ENCODE results near the gene ACAD10. TPM values are rescaled to one million over a fixed set of nuclear protein-coding genes. Genes with fewer than 3 reads are reported as not detected.

The ACAD10 gene
- polyA plus RNA-seq, 1 experiment, result 17.0 TPM

GRCh38 chr12:111780166-111780565, 94.3 kb downstream of the ACAD10 start:
- no peak for DNase-seq (ENCODE audit: low read depth, low spot score)
- CTCF ChIA-PET, result no interaction called here
- no peaks in the 10 kb centered on the region for H3K27me3 ChIP-seq (ENCODE audit: control insufficient read depth, insufficient read depth, low read length)

GRCh38 chr12:111780615-111781014, 94.8 kb downstream of the ACAD10 start:
- TF ChIP-seq CTCF (IDR thresholded peaks at IDR 0.05; ENCODE audit: low read depth, low read length), result no peak
- Histone ChIP-seq H3K9me3 (ENCODE audit: control insufficient read depth, insufficient read depth, low read length) (peaks cover 5% of the 10 kb centered on the region), H3K27me3 (ENCODE audit: control insufficient read depth, insufficient read depth, low read length) (no peaks in the 10 kb centered on the region), H3K27ac (ENCODE audit: low read depth, low read length) (no peak overlapping the region), H3K4me3 (ENCODE audit: low read depth, low read length) (no peak overlapping the region)
- ChIA-PET POLR2A (interaction anchor here (0.7 kb wide), 1 partner anchor 768 kb away, joined by 5 read pairs; no protein-coding TSS in a partner anchor), CTCF (no interaction called here)
- no peak for DNase-seq (ENCODE audit: low read depth, low spot score)

More at GRCh38 chr12:111780166-111780565, 94.3 kb downstream of the ACAD10 start:
- H3K4me3 ChIP-seq (ENCODE audit: low read depth, low read length), result no peak overlapping the region
- TF ChIP-seq CTCF (IDR thresholded peaks at IDR 0.05; ENCODE audit: low read depth, low read length), result no peak
- H3K9me3 ChIP-seq (ENCODE audit: control insufficient read depth, insufficient read depth, low read length), result peaks cover 5% of the 10 kb centered on the region
- POLR2A ChIA-PET, result interaction anchor here (0.7 kb wide), 1 partner anchor 769 kb away, joined by 5 read pairs; no protein-coding TSS in a partner anchor
- no peak overlapping the region for H3K27ac ChIP-seq (ENCODE audit: low read depth, low read length)

GRCh38 chr12:111781085-111781658, 95.3 kb downstream of the ACAD10 start:
- POLR2A ChIA-PET, result interaction anchor here (0.7 kb wide), 1 partner anchor 768 kb away, joined by 5 read pairs; no protein-coding TSS in a partner anchor
- no peak overlapping the region for H3K4me3 ChIP-seq (ENCODE audit: low read depth, low read length)
- no peak for TF ChIP-seq CTCF (IDR thresholded peaks at IDR 0.05; ENCODE audit: low read depth, low read length)
- CTCF ChIA-PET, result no interaction called here
- H3K27me3 ChIP-seq (ENCODE audit: control insufficient read depth, insufficient read depth, low read length), result no peaks in the 10 kb centered on the region
- peaks cover 5% of the 10 kb centered on the region for H3K9me3 ChIP-seq (ENCODE audit: control insufficient read depth, insufficient read depth, low read length)
- no peak for DNase-seq (ENCODE audit: low read depth, low spot score)
- no peak overlapping the region for H3K27ac ChIP-seq (ENCODE audit: low read depth, low read length)

GRCh38 chr12:111783046-111783445, 97.2 kb downstream of the ACAD10 start:
- TF ChIP-seq CTCF (IDR thresholded peaks at IDR 0.05; ENCODE audit: low read depth, low read length), result no peak
- CTCF ChIA-PET, result no interaction called here
- H3K27me3 ChIP-seq (ENCODE audit: control insufficient read depth, insufficient read depth, low read length), result no peaks in the 10 kb centered on the region
- H3K9me3 ChIP-seq (ENCODE audit: control insufficient read depth, insufficient read depth, low read length), result peaks cover 5% of the 10 kb centered on the region
- H3K4me3 ChIP-seq (ENCODE audit: low read depth, low read length), result no peak overlapping the region
- DNase-seq (ENCODE audit: low read depth, low spot score), result no peak
- no peak overlapping the region for H3K27ac ChIP-seq (ENCODE audit: low read depth, low read length)
- POLR2A ChIA-PET, result no interaction called here

GRCh38 chr12:111784953-111785352, 99.1 kb downstream of the ACAD10 start:
- CTCF ChIA-PET, result interaction anchor here (1.1 to 1.4 kb wide), 2 partner anchors 28 to 31 kb away, joined by 4 to 5 read pairs; no protein-coding TSS in a partner anchor
- peaks cover 5% of the 10 kb centered on the region for H3K9me3 ChIP-seq (ENCODE audit: control insufficient read depth, insufficient read depth, low read length)
- no peaks in the 10 kb centered on the region for H3K27me3 ChIP-seq (ENCODE audit: control insufficient read depth, insufficient read depth, low read length)
- no peak overlapping the region for H3K27ac ChIP-seq (ENCODE audit: low read depth, low read length)
- DNase-seq (ENCODE audit: low read depth, low spot score), result no peak
- TF ChIP-seq CTCF (IDR thresholded peaks at IDR 0.05; ENCODE audit: low read depth, low read length), result no peak
- POLR2A ChIA-PET, result interaction anchor here (0.8 kb wide), 1 partner anchor 18 kb away, joined by 3 read pairs; the partner anchor contains the start of gene ALDH2
- H3K4me3 ChIP-seq (ENCODE audit: low read depth, low read length), result no peak overlapping the region

All from AG04450 (cell line).